ENCODE data around the gene ZC3H12A.

DNA sequence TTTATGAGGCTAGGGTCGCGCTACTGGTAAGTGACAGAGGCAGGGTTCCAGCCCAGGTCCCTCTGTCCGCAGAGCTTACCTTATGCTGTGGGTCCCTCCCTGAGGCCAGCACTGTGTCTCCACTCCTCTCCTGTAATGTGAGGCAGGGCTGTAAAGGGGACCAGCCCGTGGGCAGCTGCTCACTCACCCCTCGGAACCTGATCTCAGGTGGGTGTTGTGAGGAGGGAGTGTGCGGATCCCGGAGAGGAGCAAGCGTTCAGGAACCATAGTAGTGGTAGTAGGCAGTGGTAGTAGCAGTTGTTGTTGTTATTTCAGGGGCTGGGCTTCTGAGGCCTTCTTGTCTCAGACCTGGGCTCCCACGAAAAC is 1.7 kb downstream of the ZC3H12A start:
- TF ChIP-seq, protein P1, sequence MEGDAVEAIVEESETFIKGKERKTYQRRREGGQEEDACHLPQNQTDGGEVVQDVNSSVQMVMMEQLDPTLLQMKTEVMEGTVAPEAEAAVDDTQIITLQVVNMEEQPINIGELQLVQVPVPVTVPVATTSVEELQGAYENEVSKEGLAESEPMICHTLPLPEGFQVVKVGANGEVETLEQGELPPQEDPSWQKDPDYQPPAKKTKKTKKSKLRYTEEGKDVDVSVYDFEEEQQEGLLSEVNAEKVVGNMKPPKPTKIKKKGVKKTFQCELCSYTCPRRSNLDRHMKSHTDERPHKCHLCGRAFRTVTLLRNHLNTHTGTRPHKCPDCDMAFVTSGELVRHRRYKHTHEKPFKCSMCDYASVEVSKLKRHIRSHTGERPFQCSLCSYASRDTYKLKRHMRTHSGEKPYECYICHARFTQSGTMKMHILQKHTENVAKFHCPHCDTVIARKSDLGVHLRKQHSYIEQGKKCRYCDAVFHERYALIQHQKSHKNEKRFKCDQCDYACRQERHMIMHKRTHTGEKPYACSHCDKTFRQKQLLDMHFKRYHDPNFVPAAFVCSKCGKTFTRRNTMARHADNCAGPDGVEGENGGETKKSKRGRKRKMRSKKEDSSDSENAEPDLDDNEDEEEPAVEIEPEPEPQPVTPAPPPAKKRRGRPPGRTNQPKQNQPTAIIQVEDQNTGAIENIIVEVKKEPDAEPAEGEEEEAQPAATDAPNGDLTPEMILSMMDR (IDR thresholded peaks at IDR 0.05), result no peak
- TF ChIP-seq POLR2A (IDR thresholded peaks at IDR 0.05), result no peak
